ENCODE data around the gene CXXC5.

- TF ChIP-seq CTCF (IDR thresholded peaks at IDR 0.05) (no peak), POLR2AphosphoS5 (IDR thresholded peaks at IDR 0.05; ENCODE audit: low read depth, low read length) (no peak), TCF7L2 (IDR thresholded peaks at IDR 0.05; ENCODE audit: low read depth, low read length) (no peak), SIN3A (IDR thresholded peaks at IDR 0.05; ENCODE audit: borderline replicate concordance, insufficient read depth, low read depth, low read length) (no peak), REST (IDR thresholded peaks at IDR 0.05; ENCODE audit: insufficient read depth in 1 of 2, low read depth in 2 of 2, low read length in 1 of 2) (no peak)
These were observed 8.3 kb upstream of the CXXC5 start for GRCh38 chr5:139639619-139640380.

Data from Panc1 (cell line).